Islet of Langerhans (tissue), 1 donor: Measurements from ENCODE around the gene WFDC13.
"Not testable (repeated sequence)": the region's sequence is repeated elsewhere in the genome, so short reads cannot be mapped to it uniquely, and the experiment has no call there.

Experiments
- FAIRE-seq: peaks from one replicate; lab custom pipeline; 2011; peaks lifted over from hg19 to GRCh38; lab: Jason Lieb, UNC

The WFDC13 gene

GRCh38 chr20:45701873-45702272 is at the start of gene WFDC13:
WFDC13 (plus strand) TSS chr20:45702038; CDS start chr20:45702124, 86 bp downstream.
- no peak for FAIRE-seq

GRCh38 chr20:45657038-45657437 is 44.8 kb upstream of the WFDC13 start:
- FAIRE-seq, result not testable (repeated sequence)

GRCh38 chr20:45670139-45670538 is 31.7 kb upstream of the WFDC13 start, which contains the start of gene WFDC11:
WFDC11 (minus strand) TSS chr20:45670239; CDS start chr20:45650600, 19,639 bp downstream.
- no peak for FAIRE-seq

- FAIRE-seq, result no peak
Observed at GRCh38 chr20:45672765-45673164, 29.1 kb upstream of the WFDC13 start.

- FAIRE-seq, result no peak
Observed at GRCh38 chr20:45679650-45680049, 22.2 kb upstream of the WFDC13 start.

- no peak for FAIRE-seq
Observed at GRCh38 chr20:45685896-45686295, 15.9 kb upstream of the WFDC13 start.

- FAIRE-seq, result not testable (repeated sequence)
Observed at GRCh38 chr20:45693346-45693745, 8.5 kb upstream of the WFDC13 start.

- FAIRE-seq, result no peak
Observed at GRCh38 chr20:45695496-45695895, 6.3 kb upstream of the WFDC13 start.

- no peak for FAIRE-seq
Observed at GRCh38 chr20:45701104-45701503, 734 bp upstream of the WFDC13 start.

GRCh38 chr20:45704969-45705637 is 3.3 kb downstream of the WFDC13 start, which contains the start of gene WFDC10B:
WFDC10B (minus strand) TSS chr20:45705019; CDS start chr20:45685992, 19,027 bp downstream.
- FAIRE-seq, result no peak

- not testable (repeated sequence) for FAIRE-seq
Observed at GRCh38 chr20:45716141-45716688, 14.4 kb downstream of the WFDC13 start.

- FAIRE-seq, result no peak
Observed at GRCh38 chr20:45722047-45722446, 20.2 kb downstream of the WFDC13 start, which contains the start of gene SPINT4. SPINT4 (plus strand) TSS chr20:45722347; CDS start chr20:45722368, 21 bp downstream.

- no peak for FAIRE-seq
Observed at GRCh38 chr20:45725134-45725533, 23.3 kb downstream of the WFDC13 start.

- no peak for FAIRE-seq
Observed at GRCh38 chr20:45727044-45727443, 25.2 kb downstream of the WFDC13 start.

GRCh38 chr20:45732199-45732598 is 30.4 kb downstream of the WFDC13 start:
- FAIRE-seq, result no peak

- FAIRE-seq, result no peak
Observed at GRCh38 chr20:45735552-45735951, 33.7 kb downstream of the WFDC13 start.

- FAIRE-seq, result no peak
Observed at GRCh38 chr20:45735988-45736387, 34.1 kb downstream of the WFDC13 start.

GRCh38 chr20:45742596-45742995 is 40.8 kb downstream of the WFDC13 start:
- FAIRE-seq, result no peak

- no peak for FAIRE-seq
Observed at GRCh38 chr20:45745015-45745414, 43.2 kb downstream of the WFDC13 start.

- no peak for FAIRE-seq
Observed at GRCh38 chr20:45751721-45752120, 49.9 kb downstream of the WFDC13 start.

- FAIRE-seq, result no peak
Observed at GRCh38 chr20:45752746-45753145, 50.9 kb downstream of the WFDC13 start.

- no peak for FAIRE-seq
Observed at GRCh38 chr20:45758096-45758495, 56.3 kb downstream of the WFDC13 start.
